HG03139 (cell line): ENCODE data around the gene CISTR.
"Not testable (repeated sequence)": the region's sequence is repeated elsewhere in the genome, so short reads cannot be mapped to it uniquely, and the experiment has no call there.

ENCODE experiments used
- ATAC-seq: cut with Tn5 transposase; IDR thresholded peaks from one replicate; pipeline ENCODE4 v1.9.1; 2021; ENCODE audit not compliant: unreplicated experiment

CISTR gene

GRCh38 chr12:53764615-53765014 lies 12.8 kb upstream of the CISTR start:
- no peak for ATAC-seq

DNA sequence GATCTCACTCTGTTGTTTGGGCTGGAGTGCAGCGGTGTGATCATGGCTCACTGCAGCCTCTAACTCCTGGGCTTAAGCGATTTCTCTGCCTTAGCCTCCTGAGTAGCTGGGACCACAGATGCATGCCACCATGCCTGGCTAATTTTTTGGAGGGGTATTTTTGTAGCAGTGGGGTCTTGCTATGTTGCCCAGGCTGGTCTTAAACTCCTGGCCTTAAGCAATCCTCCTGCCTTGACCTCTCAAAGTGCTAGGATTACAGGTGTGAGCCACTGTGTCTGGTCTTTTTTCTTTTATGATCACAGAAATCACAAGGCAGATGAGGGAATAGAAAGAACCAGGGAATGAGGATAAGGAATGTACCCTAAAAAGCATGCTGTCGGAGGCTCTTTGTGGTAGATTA lies 11.0 kb upstream of the CISTR start:
- not testable (repeated sequence) for ATAC-seq

- ATAC-seq: no peak
These were observed 9.5 kb upstream of the CISTR start for GRCh38 chr12:53761306-53761705.

GRCh38 chr12:53759261-53759660 lies 7.5 kb upstream of the CISTR start:
- no peak for ATAC-seq

- ATAC-seq: no peak
These were observed 6.9 kb upstream of the CISTR start for GRCh38 chr12:53758730-53759103.

DNA sequence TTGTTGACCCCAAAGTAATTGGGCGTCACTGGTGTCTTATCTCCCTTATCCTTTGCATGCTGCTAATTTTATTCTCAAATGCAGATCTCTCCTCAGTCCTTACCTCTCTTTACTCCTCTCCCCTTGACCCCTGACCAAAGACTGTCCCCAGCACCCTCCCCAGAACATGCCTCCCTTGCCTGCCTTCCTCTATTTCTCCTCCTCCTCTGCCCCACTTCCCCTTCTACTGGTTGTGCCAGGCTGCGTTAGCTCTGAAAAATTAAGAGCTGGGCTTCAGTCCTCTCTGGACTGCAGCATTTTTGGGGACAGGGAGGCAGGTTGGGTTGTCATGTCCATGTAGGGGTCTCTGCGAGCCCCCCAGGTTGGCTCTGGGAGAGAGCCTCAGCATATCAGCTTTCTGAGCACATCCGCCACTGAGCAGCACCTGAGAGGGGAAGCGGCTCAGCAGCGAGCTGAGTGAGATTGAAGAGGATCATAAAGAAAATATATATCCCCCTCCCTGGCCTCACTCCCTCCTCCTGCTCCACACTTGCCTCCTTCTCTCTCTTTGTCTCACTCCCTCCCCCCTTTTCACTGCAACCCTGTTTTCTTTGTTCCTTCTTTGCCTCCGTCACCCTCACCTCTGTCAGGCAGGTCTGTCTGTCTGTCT lies 6.4 kb upstream of the CISTR start:
- ATAC-seq: no peak

DNA sequence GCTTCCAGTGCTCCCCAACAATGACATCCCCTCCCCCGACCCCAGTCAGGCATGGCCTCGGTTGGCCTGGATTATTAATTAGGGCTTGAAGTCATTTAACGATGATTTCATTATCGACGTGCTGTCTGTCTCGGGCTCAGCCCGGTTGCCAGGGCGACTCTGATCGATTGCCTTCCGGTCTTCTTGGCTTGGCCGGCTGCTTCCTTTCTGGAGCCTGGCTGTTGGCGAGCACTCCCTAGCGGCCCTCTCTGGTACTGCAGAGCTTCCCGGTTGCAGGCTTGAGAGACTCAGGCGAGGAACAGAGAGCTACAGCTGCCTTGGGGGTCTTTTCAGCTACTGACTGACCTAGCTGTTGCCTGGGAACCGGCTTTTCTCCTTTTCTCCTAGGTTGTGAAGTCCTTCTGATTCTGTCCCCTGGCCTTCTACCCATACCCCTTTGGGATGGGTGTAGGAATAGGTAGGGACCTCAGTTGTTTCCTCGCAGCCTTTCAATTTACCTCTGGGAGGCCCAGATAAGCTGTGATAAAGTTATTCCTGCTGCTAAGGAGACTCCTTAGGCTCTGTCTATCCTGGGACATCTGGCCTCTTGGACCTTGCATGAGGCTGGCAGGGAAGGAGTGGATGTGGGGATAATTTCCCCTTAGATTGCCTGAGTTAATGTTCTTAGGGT lies 5.5 kb upstream of the CISTR start:
- peak; percentile 70 for ATAC-seq

- ATAC-seq: no peak
These were observed 4.7 kb upstream of the CISTR start for GRCh38 chr12:53756300-53757100.

GRCh38 chr12:53755893-53756292 lies 4.1 kb upstream of the CISTR start:
- no peak for ATAC-seq

GRCh38 chr12:53755451-53755891 lies 3.7 kb upstream of the CISTR start:
- ATAC-seq: no peak

DNA sequence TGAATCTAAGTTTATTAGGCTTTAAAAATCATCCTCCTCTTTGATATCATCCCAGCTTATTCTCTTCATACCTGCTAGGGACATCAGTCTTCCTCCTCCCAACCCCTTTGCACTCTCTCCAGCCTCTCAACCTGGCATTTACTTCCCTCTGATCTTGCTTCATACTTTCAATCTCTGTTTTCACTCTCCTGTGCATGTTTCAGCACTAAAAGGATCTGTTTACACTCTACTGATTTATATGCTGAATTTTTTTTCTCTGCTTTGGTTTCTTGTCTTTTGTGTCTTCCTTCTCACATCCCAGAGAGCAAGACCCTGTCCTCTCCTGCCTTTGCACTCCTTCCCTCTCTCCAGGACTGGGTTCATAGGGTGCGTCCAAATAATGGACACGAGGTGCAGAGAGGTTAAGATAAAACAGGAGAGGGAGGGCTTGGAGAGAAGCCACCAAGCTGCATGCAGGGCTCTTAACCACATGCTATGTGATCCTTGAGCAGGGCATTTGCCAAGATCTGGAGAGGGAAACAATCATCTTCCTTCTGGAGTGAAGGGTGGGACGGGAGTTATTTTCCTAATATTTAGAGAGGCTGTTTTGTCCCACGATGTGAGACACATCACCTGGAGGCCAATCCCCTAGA lies 3.0 kb upstream of the CISTR start:
- no peak for ATAC-seq

GRCh38 chr12:53754188-53754585 lies 2.4 kb upstream of the CISTR start:
- ATAC-seq: no peak

- ATAC-seq: no peak
These were observed 842 bp upstream of the CISTR start for GRCh38 chr12:53752621-53753020.

GRCh38 chr12:53752192-53752601 lies 418 bp upstream of the CISTR start:
- no peak for ATAC-seq

GRCh38 chr12:53750812-53751335 lies 905 bp downstream of the CISTR start:
- ATAC-seq: no peak

DNA sequence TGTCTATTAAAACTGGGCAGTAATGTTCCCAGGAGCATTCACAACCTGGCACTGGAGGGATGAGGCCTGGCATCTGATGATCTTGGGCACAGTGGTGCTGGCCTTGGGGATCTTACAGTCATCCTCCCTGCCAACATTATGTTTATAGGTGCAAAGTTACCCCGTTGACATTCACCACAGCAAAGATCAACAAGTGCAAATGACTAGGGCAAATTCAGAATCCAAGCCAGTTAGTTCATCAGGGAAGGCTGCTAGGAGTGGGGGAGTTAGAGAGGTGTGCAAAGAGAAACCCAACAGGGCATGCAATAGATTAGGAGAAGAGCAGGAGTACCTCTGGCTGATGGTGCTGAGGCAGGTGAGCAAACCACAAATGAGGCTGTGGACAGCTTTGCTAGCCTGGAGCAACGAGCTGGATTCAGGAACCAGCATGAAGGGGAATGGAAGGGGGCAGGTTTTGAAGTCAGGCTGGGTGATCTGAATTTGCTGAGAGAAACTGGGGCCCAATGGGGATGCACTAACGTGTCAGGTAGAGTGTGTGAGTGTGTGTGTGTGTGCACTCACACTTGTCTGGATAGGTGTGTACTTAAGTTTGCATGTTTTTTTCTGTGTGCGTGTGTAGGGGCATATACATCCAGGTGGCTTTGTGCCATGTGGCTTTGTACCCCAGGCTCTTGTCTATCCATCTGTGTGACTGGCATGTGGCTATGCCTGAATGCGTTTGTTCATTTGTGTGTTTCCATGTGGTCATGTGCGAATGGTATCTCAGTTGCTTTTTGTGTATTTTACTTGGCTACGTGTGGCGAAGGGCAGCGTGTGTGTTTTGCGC lies 1.6 kb downstream of the CISTR start:
- ATAC-seq: no peak

DNA sequence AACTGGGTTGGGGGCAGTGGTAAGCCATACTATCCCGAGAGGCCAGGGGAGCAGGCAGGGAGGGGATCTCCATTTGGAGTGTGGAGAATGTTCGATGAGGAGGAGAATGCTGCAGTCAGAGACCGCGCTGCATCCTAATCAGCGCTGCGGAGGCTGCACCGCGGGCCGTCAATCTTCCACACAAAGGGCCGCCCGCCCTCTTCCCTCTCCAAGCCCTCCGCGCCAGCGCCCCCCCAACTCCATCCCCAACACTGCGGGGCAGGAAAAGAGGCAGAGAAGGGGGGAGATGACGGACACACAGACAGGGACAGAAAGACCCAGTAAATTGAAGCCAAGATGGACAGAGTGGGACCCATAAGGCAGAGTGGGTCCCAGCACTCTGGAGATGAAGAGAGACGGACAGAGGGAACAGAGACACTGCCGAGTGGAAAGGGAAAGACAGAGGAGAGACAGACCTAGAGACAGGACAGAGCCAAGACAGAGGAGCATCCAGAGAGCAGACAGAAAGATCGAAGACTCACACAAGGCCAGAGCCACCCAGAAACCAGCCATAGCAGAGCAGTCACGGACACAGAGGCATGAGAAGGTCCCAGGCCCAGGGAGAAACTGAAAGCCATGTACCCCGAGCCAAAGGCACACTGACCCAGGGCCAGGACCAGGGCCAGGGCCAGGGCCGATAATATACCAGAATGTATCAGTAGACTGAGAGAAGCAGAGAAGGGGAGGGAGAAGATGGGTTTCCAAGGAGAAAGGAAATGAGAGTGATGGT lies 3.5 kb downstream of the CISTR start:
- ATAC-seq: no peak

- ATAC-seq: no peak
These were observed 4.7 kb downstream of the CISTR start for GRCh38 chr12:53747095-53747494.

DNA sequence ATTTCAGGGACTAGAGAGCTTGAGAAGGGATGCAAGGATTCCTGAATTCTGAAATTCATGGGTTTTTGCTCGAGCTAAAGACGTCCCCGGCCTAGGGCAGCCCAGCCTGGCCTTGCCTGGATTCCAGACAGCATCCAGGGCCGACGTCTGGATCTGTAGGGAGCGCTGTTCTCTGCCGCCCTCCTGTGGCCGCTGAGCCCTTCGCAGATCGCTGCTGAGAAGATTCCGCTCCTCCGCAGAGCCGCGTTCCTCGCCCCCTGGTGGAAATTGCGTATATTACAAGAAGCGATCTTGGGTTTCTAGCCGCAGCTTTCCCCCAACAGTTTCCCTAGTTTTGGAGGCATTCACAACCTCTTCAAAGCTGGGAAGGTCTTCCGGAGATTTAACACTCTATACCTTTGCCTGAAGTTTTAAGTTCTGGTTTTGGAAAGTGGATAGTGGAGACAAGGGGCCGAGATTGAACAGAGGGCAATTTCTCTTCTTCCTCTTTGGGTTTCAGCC lies 5.1 kb downstream of the CISTR start:
- no peak for ATAC-seq

DNA sequence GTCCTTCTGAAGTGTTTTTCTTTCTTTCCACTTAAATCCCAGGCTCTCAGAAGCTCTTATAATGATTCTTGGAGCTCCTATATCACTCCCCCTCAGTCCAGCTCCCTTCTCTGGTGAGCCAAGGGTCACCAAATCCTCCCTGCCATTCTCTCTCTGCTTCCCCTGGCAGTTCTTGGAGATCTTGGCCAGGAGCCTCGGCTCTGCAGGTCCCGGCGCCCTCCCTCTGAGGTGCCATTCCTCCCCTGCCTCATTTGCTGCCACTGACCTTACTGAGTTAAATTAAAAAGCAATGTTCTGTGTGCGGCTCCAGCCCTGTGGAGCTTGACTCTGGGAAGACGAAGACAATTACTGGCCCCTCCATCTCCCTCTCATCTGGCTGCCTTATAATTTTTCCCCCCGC lies 7.0 kb downstream of the CISTR start:
- ATAC-seq: no peak
